ENCODE measurements around the gene TRIM63.

Gene TRIM63

GRCh38 chr1:26084844-26085243 lies 17.4 kb upstream of the TRIM63 start:
- DNase-seq (ENCODE audit: low spot score) = no peak

DNA sequence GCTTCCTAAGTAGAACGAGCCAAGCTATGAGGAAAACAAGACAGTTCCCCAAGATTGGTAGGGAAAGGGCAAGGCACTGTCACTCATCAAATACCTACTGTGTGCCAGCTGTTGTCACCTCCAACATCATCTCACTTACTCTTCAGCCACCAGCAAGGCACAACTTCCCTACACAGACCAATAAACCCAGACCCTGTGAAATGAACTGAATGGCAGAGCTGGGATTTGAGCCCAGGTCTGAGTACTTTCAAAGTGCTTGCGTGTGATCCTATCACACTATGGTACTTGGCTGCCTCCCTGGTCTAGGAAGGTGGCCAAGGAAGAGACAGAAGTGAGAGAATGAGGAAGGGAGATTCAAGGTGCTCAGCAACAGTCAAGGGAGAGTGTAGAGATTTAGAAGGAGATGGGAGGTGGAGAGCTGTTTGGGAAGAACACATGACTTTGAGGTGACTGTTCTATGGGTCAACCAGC lies 16.7 kb upstream of the TRIM63 start:
- DNase-seq (ENCODE audit: low spot score) = no peak

GRCh38 chr1:26083208-26083607 lies 15.8 kb upstream of the TRIM63 start:
- DNase-seq (ENCODE audit: low spot score) = no peak

GRCh38 chr1:26082020-26082350 lies 14.6 kb upstream of the TRIM63 start:
- DNase-seq (ENCODE audit: low spot score) = no peak

DNA sequence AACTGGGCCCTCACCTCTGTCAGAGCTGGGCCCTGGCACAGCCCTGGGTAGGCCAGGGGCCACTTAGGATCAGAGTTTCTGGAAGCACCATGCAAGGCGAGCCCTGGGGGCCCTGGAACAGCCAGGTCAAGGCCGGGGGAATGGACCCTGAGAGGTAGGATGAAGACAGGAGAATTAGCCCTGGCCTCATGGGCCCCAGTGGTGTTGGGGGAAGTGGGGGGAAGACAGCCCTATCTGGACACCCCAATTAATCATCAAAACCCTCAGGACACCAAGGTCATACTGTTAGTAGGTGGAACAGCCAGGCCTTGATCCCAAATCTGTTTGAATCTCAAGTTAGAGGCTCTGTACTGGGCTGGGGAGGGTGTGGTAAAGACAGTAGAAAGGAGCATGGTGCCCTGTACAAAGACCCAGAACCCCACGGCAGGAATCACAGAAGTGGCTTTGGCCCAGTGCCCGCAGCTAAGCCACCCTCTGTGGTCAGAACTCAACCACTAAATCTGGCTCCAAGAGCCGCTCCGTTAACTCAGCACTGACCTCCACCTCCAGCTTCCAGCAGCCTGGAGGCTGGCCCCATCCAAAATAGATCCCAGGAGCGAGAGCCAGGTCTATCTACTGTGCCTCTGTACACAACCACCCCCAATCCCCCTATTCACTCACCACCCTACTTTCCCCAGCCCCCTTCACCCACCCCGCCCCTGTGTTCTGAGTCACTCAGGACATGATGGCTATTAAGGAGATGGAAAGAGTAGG lies 14.0 kb upstream of the TRIM63 start:
- no peak for DNase-seq (ENCODE audit: low spot score)

GRCh38 chr1:26079960-26080814 lies 12.8 kb upstream of the TRIM63 start:
- DNase-seq (ENCODE audit: low spot score) = no peak

GRCh38 chr1:26079178-26079563 lies 11.7 kb upstream of the TRIM63 start:
- DNase-seq (ENCODE audit: low spot score) = no peak

DNA sequence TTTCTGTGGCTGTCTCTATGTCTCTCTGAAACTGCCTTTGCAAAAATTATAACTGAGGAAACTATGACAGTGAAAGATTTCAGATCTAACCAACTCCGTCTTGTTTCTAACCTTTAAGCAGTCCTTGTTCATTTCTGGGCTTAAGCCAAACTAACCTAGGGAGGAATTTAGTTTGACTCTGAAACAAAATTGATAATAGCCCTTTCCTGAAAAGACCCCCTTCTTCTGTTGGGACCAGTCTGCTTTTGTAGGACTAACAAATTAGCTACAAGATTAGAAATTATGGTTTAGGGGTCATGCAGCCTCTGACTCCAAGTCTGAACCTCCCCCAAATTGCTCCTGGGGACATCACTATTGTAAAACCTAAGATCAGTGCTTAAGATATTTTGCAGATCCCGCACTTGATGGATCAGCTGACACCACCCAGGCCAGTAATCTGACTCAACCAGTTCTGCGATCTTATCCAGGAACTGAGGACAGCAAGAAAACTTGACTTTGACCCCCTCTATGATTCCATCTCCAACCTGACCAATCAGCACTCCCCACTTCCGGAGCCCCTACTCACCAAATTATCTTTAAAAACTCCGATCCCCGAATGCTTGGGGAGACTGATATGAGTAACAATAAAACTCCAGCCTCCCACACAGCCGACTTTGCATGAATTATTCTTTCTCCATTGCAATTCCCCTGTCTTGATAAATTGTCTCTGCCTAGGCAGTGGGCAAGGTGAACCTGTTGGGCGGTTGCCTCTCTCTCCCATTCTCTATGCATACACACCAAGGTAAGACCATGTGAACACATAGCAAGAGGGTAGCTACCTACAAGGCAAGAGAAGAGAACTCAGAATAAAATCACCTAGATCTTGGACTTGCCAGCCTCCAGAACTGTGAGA lies 11.1 kb upstream of the TRIM63 start:
- no peak for DNase-seq (ENCODE audit: low spot score)

GRCh38 chr1:26077524-26077923 lies 10.1 kb upstream of the TRIM63 start:
- DNase-seq (ENCODE audit: low spot score) = no peak

GRCh38 chr1:26075421-26076144 lies 8.2 kb upstream of the TRIM63 start:
- DNase-seq (ENCODE audit: low spot score) = no peak

DNA sequence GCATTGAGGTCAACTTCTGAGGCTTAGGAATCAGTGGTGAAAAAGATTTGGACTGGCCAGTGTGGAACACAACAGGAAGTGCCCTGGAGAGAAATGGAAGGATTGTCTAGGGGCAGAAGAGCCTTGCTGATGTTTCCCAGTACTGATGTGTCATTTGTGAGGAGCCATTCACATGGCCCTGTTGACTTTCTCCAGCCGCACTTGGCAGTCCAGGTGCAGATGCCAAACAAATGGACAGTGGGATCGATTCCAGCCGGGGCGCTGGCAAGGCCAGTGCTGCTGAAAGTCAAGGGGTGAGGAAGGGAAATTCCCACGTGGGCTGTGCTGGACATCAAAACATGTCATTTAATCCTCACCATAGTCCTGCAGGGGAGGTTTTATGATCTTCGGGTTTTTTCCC lies 4.9 kb upstream of the TRIM63 start:
- DNase-seq (ENCODE audit: low spot score) = no peak

GRCh38 chr1:26070963-26071342 lies 3.5 kb upstream of the TRIM63 start:
- no peak for DNase-seq (ENCODE audit: low spot score)

GRCh38 chr1:26070296-26070962 lies 3.0 kb upstream of the TRIM63 start:
- DNase-seq (ENCODE audit: low spot score) = no peak

- no peak for DNase-seq (ENCODE audit: low spot score)
These were observed 2.5 kb upstream of the TRIM63 start for GRCh38 chr1:26069941-26070295.

GRCh38 chr1:26066857-26067256 lies 573 bp downstream of the TRIM63 start:
- DNase-seq (ENCODE audit: low spot score) = no peak

DNA sequence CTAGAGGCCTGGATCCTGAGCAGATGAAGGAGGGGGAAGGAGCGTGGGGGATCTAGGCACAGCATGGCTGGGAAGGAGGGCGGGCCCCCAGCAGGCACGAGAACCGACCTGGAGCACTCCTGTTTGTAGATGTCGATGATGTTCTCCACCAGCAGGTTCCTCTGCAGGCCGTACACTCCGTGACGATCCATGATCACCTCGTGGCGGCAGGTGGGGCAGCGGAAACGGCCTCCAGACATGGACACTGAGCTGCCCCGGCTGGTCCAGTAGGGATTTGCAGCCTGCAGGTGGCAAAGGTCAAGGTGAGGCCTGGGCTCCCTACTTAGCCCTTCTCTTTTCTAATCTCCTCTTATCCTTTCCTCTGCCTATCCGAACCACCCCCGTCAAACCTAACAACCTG lies 1.3 kb downstream of the TRIM63 start:
- no peak for DNase-seq (ENCODE audit: low spot score)

GRCh38 chr1:26064553-26064952 lies 2.9 kb downstream of the TRIM63 start:
- DNase-seq (ENCODE audit: low spot score) = no peak

- no peak for DNase-seq (ENCODE audit: low spot score)
These were observed 6.4 kb downstream of the TRIM63 start for GRCh38 chr1:26060832-26061574.

GRCh38 chr1:26059906-26060305 lies 7.5 kb downstream of the TRIM63 start:
- no peak for DNase-seq (ENCODE audit: low spot score)

DNA sequence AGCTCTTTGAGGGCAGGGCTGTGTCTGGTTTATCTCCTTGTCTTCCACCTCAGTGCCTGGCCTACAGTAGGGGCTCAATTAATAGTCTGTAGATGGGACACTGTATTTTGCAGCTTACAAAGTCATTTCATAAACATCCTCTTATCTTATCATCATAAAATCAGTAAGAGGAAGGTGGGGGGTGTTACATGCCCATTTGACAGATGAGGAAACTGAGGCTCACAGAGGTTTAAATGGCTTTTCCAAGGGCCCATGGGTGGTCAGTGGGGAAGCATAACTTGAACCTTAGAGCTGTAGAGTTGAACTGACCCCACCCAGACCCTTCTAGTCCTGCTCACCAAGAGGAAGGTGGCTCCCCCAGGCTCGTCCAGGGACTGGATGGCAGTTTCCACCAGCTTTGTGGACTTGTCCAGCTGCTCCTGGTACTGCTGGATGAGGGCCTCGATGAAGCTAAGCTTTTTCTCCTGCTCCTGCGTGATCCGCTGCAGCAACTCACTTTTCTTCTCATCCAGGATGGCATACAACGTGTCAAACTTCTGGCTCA lies 9.3 kb downstream of the TRIM63 start:
- DNase-seq (ENCODE audit: low spot score) = no peak
